HEK293T (cell line): ENCODE results near the gene RNF141.

Experiments used
- ELF4 ChIP-seq: fragments of 450-650 bp; IDR thresholded peaks from 2 replicates; pipeline ENCODE4 v1.6.1; 2017; ENCODE audit warnings: antibody characterized with exemption
- FOXA1 ChIP-seq: fragments of 450-650 bp; IDR thresholded peaks from 2 replicates; pipeline ENCODE4 v1.6.1; 2016; ENCODE audit warnings: mild to moderate bottlenecking
- FOXK2 ChIP-seq: fragments of 450-650 bp; IDR thresholded peaks from 2 replicates; pipeline ENCODE4 v1.6.1; 2016; ENCODE audit warnings: mild to moderate bottlenecking
- HDGF ChIP-seq: fragments of 450-650 bp; IDR thresholded peaks from 2 replicates; pipeline ENCODE4 v1.6.1; 2017; ENCODE audit warnings: antibody characterized with exemption, borderline replicate concordance
- L3MBTL2 ChIP-seq: fragments of 450-650 bp; conservative IDR thresholded peaks from 2 replicates; pipeline ENCODE4 v1.6.1; 2016; ENCODE audit warnings: mild to moderate bottlenecking

DNA sequence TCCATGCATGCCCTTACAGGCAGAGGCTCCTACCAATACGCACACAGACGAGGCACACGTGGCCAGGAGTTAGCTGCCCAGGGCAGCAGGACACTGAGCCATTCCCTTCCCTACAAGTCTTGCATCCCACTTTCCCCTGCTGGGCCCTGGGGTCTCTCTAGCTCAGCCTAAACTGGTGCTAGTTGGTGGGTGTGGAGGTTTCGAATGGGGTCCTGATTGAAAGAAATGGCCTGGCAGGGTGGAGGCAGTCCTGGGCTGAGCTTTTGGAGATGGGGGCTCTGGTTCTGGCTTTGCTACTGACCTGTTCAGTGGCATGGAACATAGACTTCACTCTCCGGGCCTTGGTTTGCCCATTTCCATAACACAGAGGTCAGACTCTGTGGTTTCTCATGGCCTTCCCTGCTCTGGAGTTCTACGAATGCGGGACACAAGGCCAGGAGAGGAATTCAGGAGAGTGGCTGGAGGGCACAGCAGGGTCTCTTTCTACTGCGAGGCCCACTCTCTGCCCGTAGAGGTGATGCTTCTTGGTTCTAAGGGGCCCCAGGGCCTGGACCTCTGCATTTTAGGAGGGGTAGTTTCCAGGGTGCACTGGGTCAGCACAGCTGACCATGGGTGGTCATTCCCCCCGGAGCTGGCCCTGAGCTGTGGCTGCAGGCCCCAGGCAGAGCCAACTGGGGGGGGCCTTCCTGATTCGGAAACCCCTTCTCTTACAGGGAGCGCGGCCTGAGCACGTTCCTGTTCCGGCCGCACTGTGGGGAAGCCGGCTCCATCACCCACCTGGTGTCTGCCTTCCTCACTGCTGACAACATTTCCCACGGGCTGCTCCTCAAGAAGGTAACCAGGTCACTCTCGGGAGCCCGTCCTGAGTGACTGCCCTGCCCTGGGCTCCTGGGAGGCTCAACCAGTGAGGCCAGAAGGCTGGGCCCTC, 40.0 kb downstream of the RNF141 start:
- no peak for TF ChIP-seq FOXK2
- TF ChIP-seq HDGF = no peak
- no peak for TF ChIP-seq L3MBTL2
- no peak for TF ChIP-seq ELF4
- no peak for TF ChIP-seq FOXA1
